GM18951 (cell line): Measurements from ENCODE around the gene TRPV2.

Source experiments
- POLR2A ChIP-seq: IDR thresholded peaks from 4 replicates; pipeline ENCODE4 v1.6.1; 2011; ENCODE audit warnings: mild to moderate bottlenecking; ENCODE audit not compliant: insufficient read length, insufficient read depth; ENCODE audit errors: extremely low read depth
- in situ Hi-C: fragments of 300-500 bp; cut with MboI; formaldehyde crosslinking; loops from one replicate; pipeline ENCODE4 v1.12.0; 2022; ENCODE audit warnings: low sequenced_read_pairs, mixed read lengths, inconsistent platforms; ENCODE audit not compliant: unreplicated experiment

TRPV2 gene

DNA sequence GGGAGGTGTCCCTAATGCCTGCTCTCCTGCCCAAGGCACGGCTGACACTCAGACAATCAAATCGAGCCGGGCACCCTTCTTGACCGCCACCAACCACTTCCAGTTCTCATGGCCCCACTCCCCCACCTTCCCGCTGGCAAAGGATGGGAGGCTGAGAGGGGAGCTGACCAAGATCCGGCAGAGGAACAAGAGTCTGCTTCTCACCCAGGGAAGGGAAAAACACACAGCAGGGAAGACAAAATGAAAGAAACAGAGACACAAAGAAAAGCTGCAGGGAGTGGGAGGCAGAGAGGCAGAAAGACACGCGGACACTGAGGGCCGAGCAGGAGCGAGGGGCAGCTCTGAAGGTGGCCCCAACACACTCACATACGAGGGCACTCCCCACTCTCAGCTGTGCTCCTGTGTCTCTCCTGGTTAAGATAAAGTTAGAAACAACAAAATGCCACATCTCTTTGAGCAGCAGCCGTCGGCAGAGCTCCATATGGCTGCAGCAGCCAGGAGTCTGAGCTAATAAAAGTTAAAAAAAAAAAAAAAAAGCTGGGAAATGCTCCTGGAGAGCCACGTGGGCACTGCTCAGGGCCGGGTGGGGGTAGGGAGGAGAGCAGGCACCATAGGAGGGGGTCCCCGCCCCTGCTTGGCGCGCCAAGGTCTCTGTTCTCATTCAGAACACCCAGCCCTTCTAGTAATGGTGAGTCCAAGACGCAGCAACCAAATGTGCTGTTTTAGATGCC, 69.2 kb downstream of the TRPV2 start:
- in situ Hi-C loops: no loop called here
- no peak for TF ChIP-seq POLR2A
